Stimulated activated naive CD4-positive, alpha-beta T cell treated with Interleukin-2 at 50 U/mL for 16 hours (primary cell): ENCODE data around the gene RHEBL1.

Source experiments
- DNase-seq: peaks from one replicate; lab custom pipeline; 2025; lab: John Stamatoyannopoulos, UW

The RHEBL1 gene

DNA sequence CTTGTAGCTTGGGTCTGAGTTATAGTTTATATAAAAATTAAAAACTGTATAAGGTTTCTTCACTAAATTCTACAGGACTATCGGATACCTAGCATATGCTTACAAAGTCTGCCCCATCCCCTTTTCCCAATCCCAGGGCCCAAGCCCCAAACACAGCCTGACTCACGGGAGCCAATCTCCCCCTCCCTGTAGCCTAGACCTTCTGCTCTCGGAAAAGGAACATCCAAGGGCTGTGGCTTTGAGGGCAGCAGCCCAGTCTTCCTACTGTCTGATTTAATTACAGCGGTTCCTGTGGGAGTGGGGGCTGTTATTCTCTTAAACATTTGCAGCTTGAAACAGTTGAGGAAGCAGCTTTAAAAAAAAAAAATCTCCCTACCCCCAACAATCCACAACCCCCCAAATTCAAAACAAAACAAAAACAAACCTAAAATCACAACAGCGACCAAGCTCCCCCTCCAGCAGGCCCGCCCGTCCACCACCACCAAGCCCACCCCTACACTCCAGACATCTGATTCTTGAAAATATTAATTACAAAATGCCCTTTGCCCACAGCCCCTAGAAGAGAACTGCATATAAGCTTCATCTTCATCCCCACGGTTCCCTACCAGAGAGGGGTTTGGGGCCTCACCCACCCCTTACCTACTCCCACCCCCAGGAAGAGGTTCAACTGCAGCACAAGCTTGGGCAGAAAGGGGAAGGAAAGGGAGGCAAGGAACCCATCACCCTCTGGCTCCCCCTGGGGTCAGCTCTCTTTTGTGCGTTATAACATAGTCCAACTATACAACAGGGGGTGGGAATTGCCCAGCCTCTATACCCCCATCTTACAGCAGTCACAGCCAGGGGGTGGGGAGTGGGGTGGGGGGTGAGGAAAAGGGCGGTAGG lies 50.1 kb downstream of the RHEBL1 start:
- peak; percentile 9 for DNase-seq

- DNase-seq, result no peak
Observed at GRCh38 chr12:49019120-49019430, 50.7 kb downstream of the RHEBL1 start.

DNA sequence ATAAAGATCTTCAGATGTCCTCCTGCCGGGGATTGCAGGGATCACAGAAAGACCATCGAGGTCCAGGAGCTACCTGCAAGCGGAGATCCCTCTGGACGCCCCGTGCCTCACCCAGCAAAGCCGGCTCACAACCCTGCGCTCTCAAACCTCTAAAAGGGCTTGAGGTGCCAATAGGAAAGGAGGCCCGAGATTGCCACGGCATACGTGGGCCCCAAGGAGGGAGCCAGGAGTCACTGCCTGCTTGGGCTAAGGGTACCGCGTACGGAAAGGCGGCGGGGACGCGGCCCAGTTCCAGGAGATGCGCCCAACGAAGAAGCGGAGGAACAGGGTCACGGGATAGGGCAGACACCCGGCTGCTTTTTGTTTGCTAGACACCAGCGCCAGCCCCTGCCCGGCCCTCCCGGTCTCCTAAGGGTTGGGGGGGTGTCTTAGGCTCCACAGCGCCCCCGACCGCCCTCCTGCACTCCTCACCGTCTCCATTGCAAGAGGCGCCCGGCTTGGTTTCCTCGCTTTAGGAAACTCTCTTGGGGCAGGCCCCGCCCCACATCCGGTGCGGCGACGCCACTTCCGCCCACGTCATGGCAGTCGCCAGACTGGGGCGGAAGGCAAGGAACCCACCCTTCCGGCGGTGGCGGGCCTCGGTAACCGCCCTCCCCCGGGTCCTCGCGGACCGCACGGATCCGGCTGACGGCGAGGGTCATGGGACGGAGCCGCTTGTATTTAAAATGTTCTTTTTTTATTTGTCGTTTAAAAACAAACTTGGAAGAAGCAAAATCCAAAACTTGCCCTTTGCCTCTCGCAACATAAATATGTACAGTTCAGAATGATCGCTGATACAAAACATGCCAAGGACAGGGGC lies 51.3 kb downstream of the RHEBL1 start, which contains the start of gene PRKAG1:
Gene PRKAG1, minus strand, starts transcription at position 516 of the 859 bp plus-strand sequence. Its CDS starts 36 bp downstream, at position 480.
- peak; percentile 94 for DNase-seq

- DNase-seq, result peak; percentile 50
Observed at GRCh38 chr12:49017891-49018260, 51.9 kb downstream of the RHEBL1 start.

- no peak for DNase-seq
Observed at GRCh38 chr12:49015196-49015595, 54.6 kb downstream of the RHEBL1 start.
